Activated T-helper 1 cell treated with anti-CD3 and anti-CD28 coated beads, Interleukin-12 subunit alpha, Interleukin-12 subunit beta, Interleukin-2, Interleukin-4 antibody, amounts not matched to agents 30 ng/mL and 10 ng/mL and 1 ng/mL, durations not matched to agents 14 hours and 24 hours and 36 hours (primary cell): ENCODE data around the gene IMMP2L. TPM values are rescaled to one million over a fixed set of nuclear protein-coding genes. Genes with fewer than 3 reads are reported as not detected.

Experiments
- DNase-seq: peaks from one replicate; pipeline ENCODE4 v3.0.0; 2021; ENCODE audit warnings: low spot score
- H3K27ac Mint-ChIP-seq: one replicate; pipeline ENCODE4 v1.8.0; 2021; ENCODE audit warnings: mild to moderate bottlenecking, mixed read lengths
- H3K27me3 Mint-ChIP-seq: one replicate; pipeline ENCODE4 v1.8.0; 2022; ENCODE audit warnings: mild to moderate bottlenecking, moderate library complexity, mixed read lengths; ENCODE audit not compliant: insufficient read depth
- H3K36me3 Mint-ChIP-seq: one replicate; pipeline ENCODE4 v1.8.0; 2021; ENCODE audit warnings: low read depth, mixed read lengths
- H3K4me1 Mint-ChIP-seq: one replicate; pipeline ENCODE4 v1.8.0; 2021; ENCODE audit warnings: low read depth, mixed read lengths
- H3K4me3 Mint-ChIP-seq: one replicate; pipeline ENCODE4 v1.8.0; 2021; ENCODE audit warnings: mild to moderate bottlenecking, moderate library complexity, mixed read lengths
- H3K9me3 Mint-ChIP-seq: one replicate; pipeline ENCODE4 v1.8.0; 2021; ENCODE audit warnings: mixed read lengths
- intact Hi-C: fragments of 100-400 bp; cut with micrococcal nuclease; formaldehyde crosslinking; loops from one replicate; pipeline ENCODE4 v1.15.1; 2024
- total RNA-seq: library from RNA; stranded (reverse); gene quantifications from 2 replicates; pipeline ENCODE4 v1.2.3, GENCODE V29; 2022

The IMMP2L gene
- total RNA-seq, 1 donor from 2014 or later = 11.3 TPM

- no peaks in the 10 kb centered on the region for H3K36me3 Mint-ChIP-seq
- no peaks in the 10 kb centered on the region for H3K9me3 Mint-ChIP-seq
- H3K27me3 Mint-ChIP-seq = no peaks in the 10 kb centered on the region
- no peak overlapping the region for H3K4me3 Mint-ChIP-seq
- no peak overlapping the region for H3K27ac Mint-ChIP-seq
- no peaks in the 10 kb centered on the region for H3K4me1 Mint-ChIP-seq
- intact Hi-C loops = no loop called here
- no peak for DNase-seq
Observed at GRCh38 chr7:111410899-111411298, 151.4 kb downstream of the IMMP2L start.

- intact Hi-C loops = no loop called here
- no peak overlapping the region for H3K4me3 Mint-ChIP-seq
- H3K27me3 Mint-ChIP-seq = no peaks in the 10 kb centered on the region
- H3K27ac Mint-ChIP-seq = no peak overlapping the region
- DNase-seq = no peak
- H3K4me1 Mint-ChIP-seq = no peaks in the 10 kb centered on the region
- H3K9me3 Mint-ChIP-seq = no peaks in the 10 kb centered on the region
- H3K36me3 Mint-ChIP-seq = no peaks in the 10 kb centered on the region
Observed at GRCh38 chr7:111409714-111410422, 152.4 kb downstream of the IMMP2L start.

GRCh38 chr7:111408724-111409123 is 153.6 kb downstream of the IMMP2L start:
- H3K36me3 Mint-ChIP-seq = no peaks in the 10 kb centered on the region
- H3K9me3 Mint-ChIP-seq = no peaks in the 10 kb centered on the region
- H3K27ac Mint-ChIP-seq = no peak overlapping the region
- no peaks in the 10 kb centered on the region for H3K27me3 Mint-ChIP-seq
- intact Hi-C loops = no loop called here
- no peak for DNase-seq
- H3K4me1 Mint-ChIP-seq = no peaks in the 10 kb centered on the region
- H3K4me3 Mint-ChIP-seq = no peak overlapping the region

- intact Hi-C loops = no loop called here
- Mint-ChIP-seq H3K4me1 (no peaks in the 10 kb centered on the region), H3K4me3 (no peak overlapping the region), H3K9me3 (no peaks in the 10 kb centered on the region), H3K27me3 (no peaks in the 10 kb centered on the region), H3K36me3 (no peaks in the 10 kb centered on the region), H3K27ac (no peak overlapping the region)
- no peak for DNase-seq
Observed at GRCh38 chr7:111407258-111407657, 155.0 kb downstream of the IMMP2L start.

GRCh38 chr7:111405621-111406020 is 156.7 kb downstream of the IMMP2L start:
- DNase-seq = no peak
- Mint-ChIP-seq H3K4me3 (no peak overlapping the region), H3K27me3 (no peaks in the 10 kb centered on the region), H3K4me1 (no peaks in the 10 kb centered on the region), H3K27ac (no peak overlapping the region), H3K36me3 (no peaks in the 10 kb centered on the region), H3K9me3 (no peaks in the 10 kb centered on the region)
- intact Hi-C loops = no loop called here

GRCh38 chr7:111401516-111401915 is 160.8 kb downstream of the IMMP2L start:
- no peaks in the 10 kb centered on the region for H3K4me1 Mint-ChIP-seq
- no peaks in the 10 kb centered on the region for H3K27me3 Mint-ChIP-seq
- intact Hi-C loops = no loop called here

GRCh38 chr7:111400088-111400487 is 162.2 kb downstream of the IMMP2L start:
- Mint-ChIP-seq H3K4me1 (no peaks in the 10 kb centered on the region), H3K4me3 (no peak overlapping the region), H3K27me3 (no peaks in the 10 kb centered on the region), H3K27ac (no peak overlapping the region), H3K9me3 (no peaks in the 10 kb centered on the region), H3K36me3 (no peaks in the 10 kb centered on the region)
- intact Hi-C loops = no loop called here
- no peak for DNase-seq

More at GRCh38 chr7:111401516-111401915, 160.8 kb downstream of the IMMP2L start:
- Mint-ChIP-seq H3K4me3 (no peak overlapping the region), H3K36me3 (no peaks in the 10 kb centered on the region), H3K9me3 (no peaks in the 10 kb centered on the region), H3K27ac (no peak overlapping the region)
- DNase-seq = no peak

- Mint-ChIP-seq H3K27ac (no peak overlapping the region), H3K27me3 (no peaks in the 10 kb centered on the region), H3K4me1 (no peaks in the 10 kb centered on the region), H3K36me3 (no peaks in the 10 kb centered on the region), H3K4me3 (no peak overlapping the region), H3K9me3 (no peaks in the 10 kb centered on the region)
- intact Hi-C loops = no loop called here
- DNase-seq = no peak
Observed at GRCh38 chr7:111394891-111395290, 167.4 kb downstream of the IMMP2L start.

GRCh38 chr7:111393011-111393754 is 169.1 kb downstream of the IMMP2L start:
- Mint-ChIP-seq H3K4me1 (no peaks in the 10 kb centered on the region), H3K4me3 (no peak overlapping the region), H3K27me3 (no peaks in the 10 kb centered on the region), H3K36me3 (no peaks in the 10 kb centered on the region), H3K9me3 (no peaks in the 10 kb centered on the region), H3K27ac (no peak overlapping the region)
- intact Hi-C loops = no loop called here
- DNase-seq = no peak

- H3K27me3 Mint-ChIP-seq = no peaks in the 10 kb centered on the region
- intact Hi-C loops = no loop called here
- no peak for DNase-seq
- no peak overlapping the region for H3K4me3 Mint-ChIP-seq
- no peak overlapping the region for H3K27ac Mint-ChIP-seq
- H3K9me3 Mint-ChIP-seq = no peaks in the 10 kb centered on the region
- H3K36me3 Mint-ChIP-seq = no peaks in the 10 kb centered on the region
- H3K4me1 Mint-ChIP-seq = no peaks in the 10 kb centered on the region
Observed at GRCh38 chr7:111392294-111392693, 170.0 kb downstream of the IMMP2L start.

- intact Hi-C loops = no loop called here
- H3K4me1 Mint-ChIP-seq = no peaks in the 10 kb centered on the region
- no peaks in the 10 kb centered on the region for H3K9me3 Mint-ChIP-seq
- no peaks in the 10 kb centered on the region for H3K27me3 Mint-ChIP-seq
- H3K27ac Mint-ChIP-seq = no peak overlapping the region
- no peaks in the 10 kb centered on the region for H3K36me3 Mint-ChIP-seq
- no peak overlapping the region for H3K4me3 Mint-ChIP-seq
- no peak for DNase-seq
Observed at GRCh38 chr7:111390000-111390399, 172.3 kb downstream of the IMMP2L start.

- Mint-ChIP-seq H3K4me1 (no peaks in the 10 kb centered on the region), H3K27ac (no peak overlapping the region), H3K36me3 (no peaks in the 10 kb centered on the region), H3K4me3 (no peak overlapping the region), H3K27me3 (no peaks in the 10 kb centered on the region), H3K9me3 (no peaks in the 10 kb centered on the region)
- intact Hi-C loops = no loop called here
- DNase-seq = no peak
Observed at GRCh38 chr7:111388912-111389311, 173.4 kb downstream of the IMMP2L start.

GRCh38 chr7:111388016-111388415 is 174.3 kb downstream of the IMMP2L start:
- DNase-seq = no peak
- Mint-ChIP-seq H3K4me3 (no peak overlapping the region), H3K36me3 (no peaks in the 10 kb centered on the region), H3K9me3 (no peaks in the 10 kb centered on the region), H3K27me3 (no peaks in the 10 kb centered on the region), H3K4me1 (no peaks in the 10 kb centered on the region), H3K27ac (no peak overlapping the region)
- intact Hi-C loops = no loop called here
